Vagina (tissue), 2 donors: ENCODE measurements around the gene CHPF. TPM values are rescaled to one million over a fixed set of nuclear protein-coding genes. Genes with fewer than 3 reads are reported as not detected.

Experiments
- DNase-seq, 2 donors: peaks; one replicate each; pipeline ENCODE4 v3.0.0-alpha.2; 2017; ENCODE audit errors: extremely low spot score in 2 of 2
- H3K27ac ChIP-seq: fragments of 200-600 bp; sonication (generic); one replicate; pipeline ENCODE4 v1.5.1; 2019
- H3K27me3 ChIP-seq: fragments of 200-600 bp; sonication (generic); one replicate; pipeline ENCODE4 v1.5.1; 2019
- H3K36me3 ChIP-seq, 2 donors: fragments of 200-600 bp; sonication (generic); one replicate each; pipeline ENCODE4 v1.5.1; 2017 to 2019
- H3K4me1 ChIP-seq: fragments of 200-600 bp; sonication (generic); one replicate; pipeline ENCODE4 v1.5.1; 2019
- H3K4me3 ChIP-seq, 2 donors: fragments of 200-600 bp; sonication (generic); 1 replicate in 1 of 2; 2 replicates in 1 of 2; pipeline ENCODE4 v1.5.1; 2016 to 2019
- H3K9me3 ChIP-seq: fragments of 200-600 bp; sonication (generic); one replicate; pipeline ENCODE4 v1.5.1; 2019
- CTCF ChIP-seq, 3 experiments: fragments of 450-650 bp in 2 of 3; fragments of 200-600 bp in 1 of 3; sonication (generic) in 1 of 3; IDR thresholded peaks; one replicate each; pipeline ENCODE4 v1.5.1; 2017 to 2019; ENCODE audit warnings: antibody characterized with exemption in 3 of 3, mild to moderate bottlenecking in 2 of 3, moderate library complexity in 2 of 3
- POLR2A ChIP-seq, 2 donors: fragments of 450-650 bp; IDR thresholded peaks; one replicate each; pipeline ENCODE4 v1.6.1; 2017; ENCODE audit warnings: antibody characterized with exemption in 2 of 2, mild to moderate bottlenecking in 2 of 2, moderate library complexity in 2 of 2
- POLR2AphosphoS5 ChIP-seq, 2 donors: sonication (generic); formaldehyde crosslinking; IDR thresholded peaks; one replicate each; pipeline ENCODE4 v1.9.0; 2017; ENCODE audit warnings: antibody characterized with exemption in 2 of 2, mild to moderate bottlenecking in 2 of 2, low read depth in 1 of 2; ENCODE audit not compliant: insufficient read depth in 1 of 2
- intact Hi-C: fragments of 100-400 bp; cut with DNase I; formaldehyde crosslinking; loops from one replicate; pipeline ENCODE4 v1.15.1; 2023
- total RNA-seq: library from RNA; depleted of rRNA; stranded (reverse); fragments of >200 nt; gene quantifications from one replicate; pipeline ENCODE4 v1.2.3, GENCODE V29; 2016

CHPF gene
- total RNA-seq, 1 donor from 2014 or later: 41.5 TPM

GRCh38 chr2:219545295-219545942 is 1.8 kb upstream of the CHPF start:
- no peaks in the 10 kb centered on the region for H3K27me3 ChIP-seq
- no peak overlapping the region for H3K27ac ChIP-seq
- H3K4me1 ChIP-seq: peaks cover 28% of the 10 kb centered on the region
- intact Hi-C loops: no loop called here
- DNase-seq: no peak
- TF ChIP-seq POLR2A (IDR thresholded peaks at IDR 0.05) (no peak), POLR2AphosphoS5 (IDR thresholded peaks at IDR 0.05; ENCODE audit: insufficient read depth in 1 of 2, low read depth in 1 of 2) (no peak), CTCF (IDR thresholded peaks at IDR 0.05) (no peak)
- peaks cover 0 to 8% of the 10 kb centered on the region in 2 donors for H3K36me3 ChIP-seq
- H3K4me3 ChIP-seq: no peak overlapping the region
- no peaks in the 10 kb centered on the region for H3K9me3 ChIP-seq

- intact Hi-C loops: loop anchor here (5.0 kb wide), 1 partner anchor 98 kb away; no protein-coding TSS in a partner anchor
- H3K27ac ChIP-seq: no peak overlapping the region
Measured at GRCh38 chr2:219544567-219544966, 958 bp upstream of the CHPF start.

GRCh38 chr2:219542931-219543595 is 546 bp downstream of the CHPF start:
- Histone ChIP-seq H3K4me1 (peaks cover 40% of the 10 kb centered on the region), H3K9me3 (no peaks in the 10 kb centered on the region), H3K4me3 (peak overlapping the region; percentile 62 to 64), H3K27ac (peak overlapping the region; percentile 87), H3K27me3 (no peaks in the 10 kb centered on the region), H3K36me3 (peaks cover 0 to 22% of the 10 kb centered on the region in 2 donors)
- TF ChIP-seq POLR2AphosphoS5 (IDR thresholded peaks at IDR 0.05; ENCODE audit: insufficient read depth in 1 of 2, low read depth in 1 of 2): no peak
- TF ChIP-seq POLR2A (IDR thresholded peaks at IDR 0.05): no peak
- no peak for TF ChIP-seq CTCF (IDR thresholded peaks at IDR 0.05)
- DNase-seq: no peak
- intact Hi-C loops: loop anchor here (5.0 kb wide), 1 partner anchor 99 kb away; no protein-coding TSS in a partner anchor

More at GRCh38 chr2:219544567-219544966, 958 bp upstream of the CHPF start:
- Histone ChIP-seq H3K4me3 (peak overlapping the region; percentile 62 to 64), H3K4me1 (peaks cover 28% of the 10 kb centered on the region), H3K27me3 (no peaks in the 10 kb centered on the region), H3K36me3 (peaks cover 0 to 16% of the 10 kb centered on the region in 2 donors), H3K9me3 (no peaks in the 10 kb centered on the region)
- TF ChIP-seq POLR2AphosphoS5 (IDR thresholded peaks at IDR 0.05; ENCODE audit: insufficient read depth in 1 of 2, low read depth in 1 of 2): no peak
- no peak for TF ChIP-seq POLR2A (IDR thresholded peaks at IDR 0.05)
- no peak for TF ChIP-seq CTCF (IDR thresholded peaks at IDR 0.05)
- no peak for DNase-seq

GRCh38 chr2:219541611-219542180 is 1.9 kb downstream of the CHPF start:
- DNase-seq: no peak
- H3K27ac ChIP-seq: no peak overlapping the region
- TF ChIP-seq CTCF (IDR thresholded peaks at IDR 0.05): peak; percentile 78 to 89 (median 79)
- TF ChIP-seq POLR2AphosphoS5 (IDR thresholded peaks at IDR 0.05; ENCODE audit: insufficient read depth in 1 of 2, low read depth in 1 of 2): peak; percentile 17 to 54
- no peak for TF ChIP-seq POLR2A (IDR thresholded peaks at IDR 0.05)

More at GRCh38 chr2:219541611-219542180, 1.9 kb downstream of the CHPF start:
- H3K36me3 ChIP-seq: peaks cover 0 to 22% of the 10 kb centered on the region in 2 donors
- intact Hi-C loops: loop anchor here (2.0 to 5.0 kb wide), 2 partner anchors 101 to 149 kb away; no protein-coding TSS in a partner anchor
- no peaks in the 10 kb centered on the region for H3K9me3 ChIP-seq
- H3K27me3 ChIP-seq: no peaks in the 10 kb centered on the region
- H3K4me3 ChIP-seq: peak overlapping the region; percentile 1
- peaks cover 45% of the 10 kb centered on the region for H3K4me1 ChIP-seq
